Right renal pelvis (tissue), 4 donors: ENCODE data around the gene RNF31. TPM values are rescaled to one million over a fixed set of nuclear protein-coding genes. Genes with fewer than 3 reads are reported as not detected.
"Not testable (repeated sequence)": the region's sequence is repeated elsewhere in the genome, so short reads cannot be mapped to it uniquely, and the experiment has no call there.

Source experiments
- DNase-seq, 4 donors: peaks; one replicate each; pipeline ENCODE4 v3.0.0-alpha.2; 2013; ENCODE audit warnings: low read depth in 4 of 4, low spot score in 3 of 4, missing footprints in 1 of 4
- polyA plus RNA-seq, 4 donors: library from polyadenylated mRNA; unstranded; fragments of 120-200 nt; gene quantifications; one replicate each; pipeline ENCODE4 v1.2.1, GENCODE V29; 2013; ENCODE audit not compliant: insufficient read length in 4 of 4

Gene RNF31
- polyA plus RNA-seq, 4 donors = 49.2 to 54.2 (median 49.4) TPM

GRCh38 chr14:24195186-24196070, 48.1 kb downstream of the RNF31 start, which contains the start of gene TM9SF1:
TM9SF1 (minus strand) TSS chr14:24195441; CDS start chr14:24195019, 422 bp downstream.
- DNase-seq = peak in 3 of 4 donors; percentile 77 to 87 (median 77)

- DNase-seq = peak in 1 of 4 donors; percentile 28
These were observed 49.1 kb downstream of the RNF31 start for GRCh38 chr14:24196071-24197055.

- DNase-seq = no peak
These were observed 49.8 kb downstream of the RNF31 start for GRCh38 chr14:24197056-24197450.

GRCh38 chr14:24198814-24199524, 51.7 kb downstream of the RNF31 start:
- no peak for DNase-seq

GRCh38 chr14:24202538-24202937, 55.2 kb downstream of the RNF31 start:
- DNase-seq = not testable (repeated sequence)

- DNase-seq = not testable (repeated sequence)
These were observed 56.1 kb downstream of the RNF31 start for GRCh38 chr14:24203249-24203886.

GRCh38 chr14:24204163-24205146, 57.2 kb downstream of the RNF31 start:
- no peak for DNase-seq

- DNase-seq = no peak
These were observed 59.2 kb downstream of the RNF31 start for GRCh38 chr14:24206260-24207103.

GRCh38 chr14:24207104-24207551, 59.8 kb downstream of the RNF31 start:
- DNase-seq = no peak

GRCh38 chr14:24207625-24208024, 60.3 kb downstream of the RNF31 start:
- DNase-seq = no peak

Other genes with a start within 250 kb of the RNF31 start
- 10 to 100 TPM; 39.2 to 64.1 (median 45.3) TPM for gene DHRS4, start 193.7 kb upstream of the RNF31 start, polyA plus RNA-seq
- 10 to 100 TPM; 28.8 to 49.0 (median 41.4) TPM for gene DHRS4L2, start 158.6 kb upstream of the RNF31 start, polyA plus RNA-seq
- gene CARMIL3, start 95.5 kb upstream of the RNF31 start, polyA plus RNA-seq = 1 to 10 TPM; 1.9 to 2.3 (median 2.3) TPM
- under 1 TPM in 1 of 4 donors, not detected in 3; 0.03 TPM for gene CPNE6, start 75.9 kb upstream of the RNF31 start, polyA plus RNA-seq
- 10 to 100 TPM; 25.4 to 39.1 (median 30.4) TPM for gene PCK2, start 53.2 kb upstream of the RNF31 start, polyA plus RNA-seq
- 10 to 100 TPM; 79.8 to 83.5 (median 81.4) TPM for gene DCAF11, start 32.7 kb upstream of the RNF31 start, polyA plus RNA-seq
- 1 to 10 TPM; 2.5 to 3.7 (median 2.8) TPM for gene NRL, start 32.5 kb upstream of the RNF31 start, polyA plus RNA-seq
- gene FITM1, start 16.8 kb upstream of the RNF31 start, polyA plus RNA-seq = 1 to 10 TPM in 2 of 4 donors, under 1 TPM in 2; 0.87 to 1.2 (median 0.97) TPM
- gene PSME1, start 11.3 kb upstream of the RNF31 start, polyA plus RNA-seq = 100 to 1,000 TPM; 198 to 214 (median 206) TPM
- 10 to 100 TPM; 14.5 to 24.2 (median 18.9) TPM for gene EMC9, start 5.9 kb upstream of the RNF31 start, polyA plus RNA-seq
- gene PSME2, start 888 bp upstream of the RNF31 start, polyA plus RNA-seq = 100 to 1,000 TPM; 156 to 183 (median 168) TPM
- 10 to 100 TPM; 45.4 to 65.2 (median 60.4) TPM for gene IRF9, start 13.8 kb downstream of the RNF31 start, polyA plus RNA-seq
- gene REC8, start 24.6 kb downstream of the RNF31 start, polyA plus RNA-seq = 10 to 100 TPM; 60.0 to 70.1 (median 64.3) TPM
- 10 to 100 TPM; 33.2 to 41.3 (median 34.0) TPM for gene IPO4, start 41.3 kb downstream of the RNF31 start, polyA plus RNA-seq
- 10 to 100 TPM; 37.8 to 48.9 (median 41.3) TPM for gene TM9SF1, start 47.9 kb downstream of the RNF31 start, polyA plus RNA-seq
- 1 to 10 TPM; 3.7 to 4.8 (median 4.3) TPM for gene TSSK4, start 58.2 kb downstream of the RNF31 start, polyA plus RNA-seq
- gene CHMP4A, start 66.0 kb downstream of the RNF31 start, polyA plus RNA-seq = 10 to 100 TPM; 43.5 to 50.7 (median 49.8) TPM
- gene MDP1, start 68.6 kb downstream of the RNF31 start, polyA plus RNA-seq = 10 to 100 TPM; 14.8 to 19.3 (median 16.2) TPM
- 100 to 1,000 TPM; 222 to 245 (median 238) TPM for gene NEDD8, start 84.9 kb downstream of the RNF31 start, polyA plus RNA-seq
- gene GMPR2, start 85.4 kb downstream of the RNF31 start, polyA plus RNA-seq = 100 to 1,000 TPM; 102 to 121 (median 118) TPM
- 10 to 100 TPM; 55.5 to 70.6 (median 58.7) TPM for gene TINF2, start 95.1 kb downstream of the RNF31 start, polyA plus RNA-seq
- gene TGM1, start 115.7 kb downstream of the RNF31 start, polyA plus RNA-seq = 1 to 10 TPM; 1.4 to 2.3 (median 2.1) TPM
- gene RABGGTA, start 124.1 kb downstream of the RNF31 start, polyA plus RNA-seq = 10 to 100 TPM; 19.7 to 24.1 (median 20.8) TPM
- gene DHRS1, start 152.3 kb downstream of the RNF31 start, polyA plus RNA-seq = 10 to 100 TPM; 44.6 to 56.9 (median 46.2) TPM
- 10 to 100 TPM; 26.7 to 27.7 (median 27.0) TPM for gene NOP9, start 152.4 kb downstream of the RNF31 start, polyA plus RNA-seq
- 10 to 100 TPM; 21.8 to 27.6 (median 24.6) TPM for gene CIDEB, start 160.5 kb downstream of the RNF31 start, polyA plus RNA-seq
- gene LTB4R2, start 162.6 kb downstream of the RNF31 start, polyA plus RNA-seq = 1 to 10 TPM; 1.8 to 2.5 (median 2.0) TPM
- 1 to 10 TPM; 2.6 to 4.7 (median 3.8) TPM for gene LTB4R, start 164.0 kb downstream of the RNF31 start, polyA plus RNA-seq
- gene ADCY4, start 187.6 kb downstream of the RNF31 start, polyA plus RNA-seq = 10 to 100 TPM; 15.6 to 24.9 (median 20.4) TPM
- gene RIPK3, start 192.5 kb downstream of the RNF31 start, polyA plus RNA-seq = 1 to 10 TPM; 2.7 to 4.1 (median 3.2) TPM
- 10 to 100 TPM; 60.9 to 74.3 (median 64.2) TPM for gene NFATC4, start 220.7 kb downstream of the RNF31 start, polyA plus RNA-seq